ENCODE measurements around the gene PAFAH1B2. TPM values are rescaled to one million over a fixed set of nuclear protein-coding genes. Genes with fewer than 3 reads are reported as not detected.

Gene PAFAH1B2
- total RNA-seq, 1 experiment from 2014 or later = 153 TPM

DNA sequence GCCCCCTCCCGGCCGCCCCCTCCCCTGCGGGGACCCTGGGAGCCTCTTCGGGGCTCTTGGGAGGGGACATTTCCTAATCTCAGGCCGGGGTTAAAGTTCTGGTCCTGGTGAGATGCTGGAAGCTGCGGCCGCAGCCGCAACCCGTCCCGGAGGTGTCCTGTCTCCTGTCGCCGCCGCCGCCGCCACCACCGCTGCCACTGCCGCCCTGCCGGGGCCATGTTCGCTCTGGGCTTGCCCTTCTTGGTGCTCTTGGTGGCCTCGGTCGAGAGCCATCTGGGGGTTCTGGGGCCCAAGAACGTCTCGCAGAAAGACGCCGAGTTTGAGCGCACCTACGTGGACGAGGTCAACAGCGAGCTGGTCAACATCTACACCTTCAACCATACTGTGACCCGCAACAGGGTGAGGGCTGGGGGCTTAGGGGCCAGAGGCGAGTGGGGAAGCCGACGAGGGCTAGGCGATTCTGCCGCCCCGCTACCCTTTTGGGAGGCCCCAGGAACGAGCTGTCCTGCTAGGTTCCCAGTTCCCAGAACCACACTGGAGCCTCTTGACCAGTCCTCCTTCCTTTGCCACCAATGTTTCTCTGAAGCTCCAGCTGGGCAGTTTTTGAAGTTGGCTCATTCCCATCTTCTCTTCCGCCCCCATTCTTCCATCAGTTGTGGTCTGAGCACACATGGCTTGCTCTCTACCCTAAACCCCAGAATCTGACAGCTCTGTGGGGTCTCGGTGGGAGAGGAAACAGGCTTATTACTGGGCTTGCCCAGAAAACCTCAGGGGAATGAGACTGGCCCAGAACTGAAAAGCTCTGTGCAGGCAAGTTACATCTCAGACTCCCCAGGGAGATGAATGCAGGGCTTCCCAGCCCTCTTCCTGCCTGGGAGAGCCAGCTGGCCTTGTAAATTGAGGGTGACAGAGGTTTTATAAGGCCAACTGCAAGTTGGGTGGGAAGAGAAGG is 35.2 kb downstream of the PAFAH1B2 start:
- H3K27ac ChIP-seq (ENCODE audit: low read depth, low read length, poor library complexity, severe bottlenecking) = peak overlapping the region; percentile 81
- intact Hi-C loops (cut with micrococcal nuclease; ENCODE audit: unreplicated experiment) = loop anchor here (5.0 kb wide), 1 partner anchor 37 kb away; the partner anchor contains the start of gene PAFAH1B2
- BruUV-seq (replicated peaks) = no TSS peak

DNA sequence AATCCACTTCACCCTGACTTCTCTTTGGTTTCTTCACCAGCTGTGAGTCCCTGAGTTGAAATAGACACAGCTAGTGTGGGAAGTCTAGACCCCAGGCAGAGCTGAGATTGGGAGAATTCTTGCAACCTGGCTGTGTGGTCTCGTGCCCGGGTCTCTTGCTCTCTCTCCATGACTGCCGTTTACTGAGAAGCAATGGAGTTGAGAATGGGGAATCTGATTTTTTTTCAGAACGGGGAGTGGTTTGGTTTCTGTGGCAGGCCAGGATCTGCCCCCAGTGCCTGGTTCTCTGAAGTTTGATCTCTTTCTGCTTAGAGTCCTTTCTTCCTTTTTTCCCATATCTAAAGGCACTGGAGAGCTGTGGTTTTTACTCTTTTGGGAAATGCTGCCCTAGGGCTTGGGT is 35.9 kb downstream of the PAFAH1B2 start:
- intact Hi-C loops (cut with micrococcal nuclease; ENCODE audit: unreplicated experiment) = no loop called here
- DNase-seq (ENCODE audit: low spot score) = no peak
- no TSS peak for BruUV-seq (replicated peaks)
- H3K9me3 ChIP-seq (ENCODE audit: low read depth, low read length, poor library complexity, severe bottlenecking) = no peaks in the 10 kb centered on the region
- no peaks in the 10 kb centered on the region for H3K36me3 ChIP-seq (ENCODE audit: insufficient read depth, low read length, poor library complexity, severe bottlenecking)
- no peaks in the 10 kb centered on the region for H3K27me3 ChIP-seq (replicated peaks; ENCODE audit: insufficient read depth, low read depth, low read length, poor library complexity)
- ChIA-PET CTCF (interaction anchor here (0.7 to 1.8 kb wide), 4 partner anchors 18 to 447 kb away, joined by 3 to 8 read pairs (median 8); no protein-coding TSS in a partner anchor), POLR2A (ENCODE audit: low non-redundant PET) (interaction anchor here (0.6 kb wide), 1 partner anchor 314 kb away, joined by 3 read pairs; no protein-coding TSS in a partner anchor)
- H3K4me1 ChIP-seq (ENCODE audit: insufficient read depth, low read length, poor library complexity, severe bottlenecking) = peaks cover 29% of the 10 kb centered on the region
- peak overlapping the region; percentile 70 for H3K4me3 ChIP-seq (ENCODE audit: low read depth, low read length, poor library complexity, severe bottlenecking)
- H3K27ac ChIP-seq (ENCODE audit: low read depth, low read length, poor library complexity, severe bottlenecking) = peak overlapping the region; percentile 81
- TF ChIP-seq, protein P1, sequence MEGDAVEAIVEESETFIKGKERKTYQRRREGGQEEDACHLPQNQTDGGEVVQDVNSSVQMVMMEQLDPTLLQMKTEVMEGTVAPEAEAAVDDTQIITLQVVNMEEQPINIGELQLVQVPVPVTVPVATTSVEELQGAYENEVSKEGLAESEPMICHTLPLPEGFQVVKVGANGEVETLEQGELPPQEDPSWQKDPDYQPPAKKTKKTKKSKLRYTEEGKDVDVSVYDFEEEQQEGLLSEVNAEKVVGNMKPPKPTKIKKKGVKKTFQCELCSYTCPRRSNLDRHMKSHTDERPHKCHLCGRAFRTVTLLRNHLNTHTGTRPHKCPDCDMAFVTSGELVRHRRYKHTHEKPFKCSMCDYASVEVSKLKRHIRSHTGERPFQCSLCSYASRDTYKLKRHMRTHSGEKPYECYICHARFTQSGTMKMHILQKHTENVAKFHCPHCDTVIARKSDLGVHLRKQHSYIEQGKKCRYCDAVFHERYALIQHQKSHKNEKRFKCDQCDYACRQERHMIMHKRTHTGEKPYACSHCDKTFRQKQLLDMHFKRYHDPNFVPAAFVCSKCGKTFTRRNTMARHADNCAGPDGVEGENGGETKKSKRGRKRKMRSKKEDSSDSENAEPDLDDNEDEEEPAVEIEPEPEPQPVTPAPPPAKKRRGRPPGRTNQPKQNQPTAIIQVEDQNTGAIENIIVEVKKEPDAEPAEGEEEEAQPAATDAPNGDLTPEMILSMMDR (conservative IDR thresholded peaks at IDR 0.05; ENCODE audit: low read depth, low read length) = no peak
- TF ChIP-seq EZH2 (IDR thresholded peaks at IDR 0.05; ENCODE audit: borderline replicate concordance, low read depth, low read length, poor library complexity, severe bottlenecking) = no peak

More for the DNA sequence above, 35.2 kb downstream of the PAFAH1B2 start:
- DNase-seq (ENCODE audit: low spot score) = peak; percentile 93
- Histone ChIP-seq H3K9me3 (ENCODE audit: low read depth, low read length, poor library complexity, severe bottlenecking) (no peaks in the 10 kb centered on the region), H3K4me3 (ENCODE audit: low read depth, low read length, poor library complexity, severe bottlenecking) (peak overlapping the region; percentile 70), H3K36me3 (ENCODE audit: insufficient read depth, low read length, poor library complexity, severe bottlenecking) (no peaks in the 10 kb centered on the region), H3K4me1 (ENCODE audit: insufficient read depth, low read length, poor library complexity, severe bottlenecking) (peaks cover 29% of the 10 kb centered on the region), H3K27me3 (replicated peaks; ENCODE audit: insufficient read depth, low read depth, low read length, poor library complexity) (no peaks in the 10 kb centered on the region)
- ChIA-PET CTCF (interaction anchor here (0.6 to 1.8 kb wide), 6 partner anchors 17 to 446 kb away, joined by 3 to 8 read pairs (median 7); no protein-coding TSS in a partner anchor), POLR2A (ENCODE audit: low non-redundant PET) (interaction anchor here (0.5 kb wide), 1 partner anchor 422 kb away, joined by 3 read pairs; no protein-coding TSS in a partner anchor)
- TF ChIP-seq, protein P1 (conservative IDR thresholded peaks at IDR 0.05; ENCODE audit: low read depth, low read length) = no peak

DNA sequence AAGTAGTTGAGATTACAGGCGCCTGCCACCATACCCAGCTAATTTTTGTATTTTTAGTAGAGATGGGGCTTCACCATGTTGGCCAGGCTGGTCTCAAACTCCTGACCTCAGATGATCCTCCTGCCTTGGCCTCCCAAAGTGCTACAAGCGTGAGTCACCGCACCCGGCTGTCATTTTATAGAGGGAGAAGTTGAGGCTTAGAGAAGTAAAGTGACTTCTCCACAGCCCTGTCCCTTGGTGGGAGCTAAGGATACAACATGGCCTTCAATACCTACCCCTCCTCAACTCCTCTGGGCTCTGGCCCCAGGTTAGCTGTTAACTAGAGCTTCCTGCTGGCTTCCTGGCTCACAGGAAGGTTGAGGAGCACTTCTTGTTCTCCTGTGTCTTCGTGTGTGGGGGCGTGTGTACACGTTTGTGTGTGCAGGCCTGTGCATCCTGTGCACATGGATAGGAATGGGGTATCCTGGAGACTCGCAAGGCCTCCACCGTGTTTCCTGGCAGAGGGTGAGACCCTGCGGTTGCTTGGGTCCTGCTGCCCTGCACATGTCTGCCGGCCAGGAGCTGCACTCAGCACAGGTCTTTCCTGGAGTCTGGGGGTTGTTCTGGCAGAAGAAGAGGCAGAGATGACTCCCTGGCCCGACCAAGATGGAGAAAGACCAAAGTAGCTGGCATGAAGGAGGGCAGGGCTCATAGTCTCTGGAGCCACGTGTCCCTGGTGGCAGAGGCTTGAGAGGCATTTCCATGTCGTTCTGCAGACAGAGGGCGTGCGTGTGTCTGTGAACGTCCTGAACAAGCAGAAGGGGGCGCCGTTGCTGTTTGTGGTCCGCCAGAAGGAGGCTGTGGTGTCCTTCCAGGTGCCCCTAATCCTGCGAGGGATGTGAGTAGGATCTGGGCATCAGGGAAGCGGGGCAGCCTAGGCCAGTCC is 36.8 kb downstream of the PAFAH1B2 start:
- peak; percentile 92 for DNase-seq (ENCODE audit: low spot score)
- no peak overlapping the region for H3K4me3 ChIP-seq (ENCODE audit: low read depth, low read length, poor library complexity, severe bottlenecking)
- intact Hi-C loops (cut with micrococcal nuclease; ENCODE audit: unreplicated experiment) = loop anchor here (1.0 kb wide), 1 partner anchor 45 kb away; no protein-coding TSS in a partner anchor
- H3K27me3 ChIP-seq (replicated peaks; ENCODE audit: insufficient read depth, low read depth, low read length, poor library complexity) = no peaks in the 10 kb centered on the region
- no peaks in the 10 kb centered on the region for H3K9me3 ChIP-seq (ENCODE audit: low read depth, low read length, poor library complexity, severe bottlenecking)
- TF ChIP-seq EZH2 (IDR thresholded peaks at IDR 0.05; ENCODE audit: borderline replicate concordance, low read depth, low read length, poor library complexity, severe bottlenecking) = no peak
- TF ChIP-seq, protein P1 (conservative IDR thresholded peaks at IDR 0.05; ENCODE audit: low read depth, low read length) = peak; percentile 94
- BruUV-seq (replicated peaks) = no TSS peak
- POLR2A ChIA-PET (ENCODE audit: low non-redundant PET) = interaction anchor here (0.6 kb wide), 2 partner anchors 313 to 397 kb away, joined by 3 read pairs; no protein-coding TSS in a partner anchor
- no peaks in the 10 kb centered on the region for H3K36me3 ChIP-seq (ENCODE audit: insufficient read depth, low read length, poor library complexity, severe bottlenecking)
- H3K4me1 ChIP-seq (ENCODE audit: insufficient read depth, low read length, poor library complexity, severe bottlenecking) = peaks cover 29% of the 10 kb centered on the region
- CTCF ChIA-PET = interaction anchor here (0.6 to 1.8 kb wide), 3 partner anchors 38 to 442 kb away, joined by 3 to 8 read pairs (median 3); no protein-coding TSS in a partner anchor
- H3K27ac ChIP-seq (ENCODE audit: low read depth, low read length, poor library complexity, severe bottlenecking) = peak overlapping the region; percentile 81
